ENCODE data around the gene ITGB1BP2.
"Not testable (repeated sequence)": the region's sequence is repeated elsewhere in the genome, so short reads cannot be mapped to it uniquely, and the experiment has no call there.

ITGB1BP2 gene

GRCh38 chrX:71315917-71316316, 14.4 kb downstream of the ITGB1BP2 start:
- Histone ChIP-seq H3K27me3 (ENCODE audit: insufficient read depth, low read length) (no peaks in the 10 kb centered on the region), H3K9ac (ENCODE audit: low read depth, low read length) (no peak overlapping the region), H3K4me3 (ENCODE audit: low read length) (no peak overlapping the region), H3K36me3 (ENCODE audit: insufficient read depth, low read depth, low read length) (0 out of 2 replicates have a peak, but pooled peaks cover 3% of the 10 kb centered on the region), H3K27ac (ENCODE audit: low read length) (no peak overlapping the region), H3K9me3 (ENCODE audit: insufficient read depth, low read depth, low read length) (no peaks in the 10 kb centered on the region), H3K4me1 (ENCODE audit: insufficient read depth, low read length) (no peaks in the 10 kb centered on the region)

- not testable (repeated sequence) for H3K27me3 ChIP-seq (ENCODE audit: insufficient read depth, low read length); H3K36me3 ChIP-seq (ENCODE audit: insufficient read depth, low read depth, low read length); H3K4me1 ChIP-seq (ENCODE audit: insufficient read depth, low read length); H3K9me3 ChIP-seq (ENCODE audit: insufficient read depth, low read depth, low read length); H3K9ac ChIP-seq (ENCODE audit: low read depth, low read length); H3K27ac ChIP-seq (ENCODE audit: low read length); H3K4me3 ChIP-seq (ENCODE audit: low read length)
Measured at GRCh38 chrX:71316959-71317358, 15.4 kb downstream of the ITGB1BP2 start.

- Histone ChIP-seq H3K9ac (ENCODE audit: low read depth, low read length) (no peak overlapping the region), H3K4me3 (ENCODE audit: low read length) (no peak overlapping the region), H3K36me3 (ENCODE audit: insufficient read depth, low read depth, low read length) (0 out of 2 replicates have a peak, but pooled peaks cover 3% of the 10 kb centered on the region), H3K9me3 (ENCODE audit: insufficient read depth, low read depth, low read length) (no peaks in the 10 kb centered on the region), H3K27ac (ENCODE audit: low read length) (no peak overlapping the region), H3K4me1 (ENCODE audit: insufficient read depth, low read length) (no peaks in the 10 kb centered on the region), H3K27me3 (ENCODE audit: insufficient read depth, low read length) (no peaks in the 10 kb centered on the region)
Measured at GRCh38 chrX:71320126-71320525, 18.6 kb downstream of the ITGB1BP2 start.

- Histone ChIP-seq H3K9ac (ENCODE audit: low read depth, low read length) (no peak overlapping the region), H3K4me3 (ENCODE audit: low read length) (no peak overlapping the region), H3K27ac (ENCODE audit: low read length) (no peak overlapping the region), H3K36me3 (ENCODE audit: insufficient read depth, low read depth, low read length) (no peaks in the 10 kb centered on the region), H3K9me3 (ENCODE audit: insufficient read depth, low read depth, low read length) (no peaks in the 10 kb centered on the region), H3K4me1 (ENCODE audit: insufficient read depth, low read length) (no peaks in the 10 kb centered on the region), H3K27me3 (ENCODE audit: insufficient read depth, low read length) (no peaks in the 10 kb centered on the region)
Measured at GRCh38 chrX:71321731-71322130, 20.2 kb downstream of the ITGB1BP2 start.

- H3K4me3 ChIP-seq (ENCODE audit: low read length); H3K9me3 ChIP-seq (ENCODE audit: insufficient read depth, low read depth, low read length); H3K36me3 ChIP-seq (ENCODE audit: insufficient read depth, low read depth, low read length); H3K27ac ChIP-seq (ENCODE audit: low read length); H3K27me3 ChIP-seq (ENCODE audit: insufficient read depth, low read length); H3K4me1 ChIP-seq (ENCODE audit: insufficient read depth, low read length); H3K9ac ChIP-seq (ENCODE audit: low read depth, low read length): not testable (repeated sequence)
Measured at GRCh38 chrX:71324452-71324851, 22.9 kb downstream of the ITGB1BP2 start.

- no peaks in the 10 kb centered on the region for H3K36me3 ChIP-seq (ENCODE audit: insufficient read depth, low read depth, low read length)
- H3K9ac ChIP-seq (ENCODE audit: low read depth, low read length): no peak overlapping the region
- H3K4me1 ChIP-seq (ENCODE audit: insufficient read depth, low read length): no peaks in the 10 kb centered on the region
- no peak overlapping the region for H3K27ac ChIP-seq (ENCODE audit: low read length)
- H3K27me3 ChIP-seq (ENCODE audit: insufficient read depth, low read length): no peaks in the 10 kb centered on the region
- no peak overlapping the region for H3K4me3 ChIP-seq (ENCODE audit: low read length)
- H3K9me3 ChIP-seq (ENCODE audit: insufficient read depth, low read depth, low read length): no peaks in the 10 kb centered on the region
Measured at GRCh38 chrX:71326394-71326793, 24.8 kb downstream of the ITGB1BP2 start.

GRCh38 chrX:71349151-71349665, 47.7 kb downstream of the ITGB1BP2 start:
- H3K9me3 ChIP-seq (ENCODE audit: insufficient read depth, low read depth, low read length); H3K4me3 ChIP-seq (ENCODE audit: low read length); H3K36me3 ChIP-seq (ENCODE audit: insufficient read depth, low read depth, low read length); H3K4me1 ChIP-seq (ENCODE audit: insufficient read depth, low read length); H3K9ac ChIP-seq (ENCODE audit: low read depth, low read length); H3K27me3 ChIP-seq (ENCODE audit: insufficient read depth, low read length); H3K27ac ChIP-seq (ENCODE audit: low read length): not testable (repeated sequence)

GRCh38 chrX:71349867-71350266, 48.3 kb downstream of the ITGB1BP2 start:
- not testable (repeated sequence) for H3K36me3 ChIP-seq (ENCODE audit: insufficient read depth, low read depth, low read length); H3K4me3 ChIP-seq (ENCODE audit: low read length); H3K4me1 ChIP-seq (ENCODE audit: insufficient read depth, low read length); H3K9me3 ChIP-seq (ENCODE audit: insufficient read depth, low read depth, low read length); H3K27ac ChIP-seq (ENCODE audit: low read length); H3K27me3 ChIP-seq (ENCODE audit: insufficient read depth, low read length); H3K9ac ChIP-seq (ENCODE audit: low read depth, low read length)

- H3K4me3 ChIP-seq (ENCODE audit: low read length); H3K4me1 ChIP-seq (ENCODE audit: insufficient read depth, low read length); H3K9ac ChIP-seq (ENCODE audit: low read depth, low read length); H3K36me3 ChIP-seq (ENCODE audit: insufficient read depth, low read depth, low read length); H3K9me3 ChIP-seq (ENCODE audit: insufficient read depth, low read depth, low read length); H3K27me3 ChIP-seq (ENCODE audit: insufficient read depth, low read length); H3K27ac ChIP-seq (ENCODE audit: low read length): not testable (repeated sequence)
Measured at GRCh38 chrX:71352439-71352838, 50.9 kb downstream of the ITGB1BP2 start.

Measured in iPS-20b (cell line).